WTC11 (cell line): ENCODE data around the gene TMC3.

Source experiments
- ATF1 ChIP-seq: sonication (generic); formaldehyde crosslinking; IDR thresholded peaks from 2 replicates; pipeline ENCODE4 v1.8.1; 2023; ENCODE audit warnings: mild to moderate bottlenecking, moderate library complexity, missing genetic modification reagents
- ATF6 ChIP-seq: sonication (generic); formaldehyde crosslinking; IDR thresholded peaks from 2 replicates; pipeline ENCODE4 v1.8.1; 2023; ENCODE audit warnings: mild to moderate bottlenecking, missing genetic modification reagents
- CBFB ChIP-seq: sonication (generic); formaldehyde crosslinking; IDR thresholded peaks from 2 replicates; pipeline ENCODE4 v1.8.1; 2022; ENCODE audit warnings: mild to moderate bottlenecking, low read depth, missing genetic modification reagents
- CTCF ChIP-seq: fragments of 200-600 bp; IDR thresholded peaks from 2 replicates; pipeline ENCODE4 v1.8.0; 2022; ENCODE audit warnings: antibody characterized with exemption
- JUN ChIP-seq: sonication (generic); formaldehyde crosslinking; IDR thresholded peaks from 2 replicates; pipeline ENCODE4 v1.8.0; 2023; ENCODE audit warnings: mild to moderate bottlenecking, missing genetic modification reagents
- MLX ChIP-seq: sonication (generic); formaldehyde crosslinking; IDR thresholded peaks from 2 replicates; pipeline ENCODE4 v1.8.1; 2023; ENCODE audit warnings: mild to moderate bottlenecking, missing genetic modification reagents, moderate library complexity
- PREB ChIP-seq: sonication (generic); formaldehyde crosslinking; IDR thresholded peaks from 2 replicates; pipeline ENCODE4 v1.8.1; 2022; ENCODE audit warnings: mild to moderate bottlenecking, missing genetic modification reagents, moderate library complexity, borderline replicate concordance
- PRRX2 ChIP-seq: fragments of 250-450 bp; sonication (Bioruptor Pico); IDR thresholded peaks from 2 replicates; pipeline ENCODE4 v1.8.0; 2021; ENCODE audit warnings: mild to moderate bottlenecking
- ZNF263 ChIP-seq: sonication (generic); formaldehyde crosslinking; IDR thresholded peaks from 2 replicates; pipeline ENCODE4 v1.8.1; 2022; ENCODE audit warnings: low read depth, mild to moderate bottlenecking, moderate library complexity, missing genetic modification reagents
- TF ChIP-seq, protein P1 (sequence below): sonication (generic); formaldehyde crosslinking; IDR thresholded peaks from 2 replicates; pipeline ENCODE4 v1.8.1; 2023; ENCODE audit warnings: mild to moderate bottlenecking, missing genetic modification reagents, borderline replicate concordance
- TF ChIP-seq, protein P2 (sequence below): sonication (generic); formaldehyde crosslinking; conservative IDR thresholded peaks from 2 replicates; pipeline ENCODE4 v1.8.1; 2022; ENCODE audit warnings: mild to moderate bottlenecking, missing genetic modification reagents
- TF ChIP-seq, protein P3 (sequence below): sonication (generic); formaldehyde crosslinking; IDR thresholded peaks from 2 replicates; pipeline ENCODE4 v1.8.1; 2023; ENCODE audit warnings: mild to moderate bottlenecking, moderate library complexity, missing genetic modification reagents
- TF ChIP-seq, protein P4 (sequence below): sonication (generic); formaldehyde crosslinking; IDR thresholded peaks from 2 replicates; pipeline ENCODE4 v1.8.1; 2022; ENCODE audit warnings: mild to moderate bottlenecking, moderate library complexity, missing genetic modification reagents

- no peak for TF ChIP-seq CBFB (CRISPR knock-in tag)
- TF ChIP-seq, protein P1, sequence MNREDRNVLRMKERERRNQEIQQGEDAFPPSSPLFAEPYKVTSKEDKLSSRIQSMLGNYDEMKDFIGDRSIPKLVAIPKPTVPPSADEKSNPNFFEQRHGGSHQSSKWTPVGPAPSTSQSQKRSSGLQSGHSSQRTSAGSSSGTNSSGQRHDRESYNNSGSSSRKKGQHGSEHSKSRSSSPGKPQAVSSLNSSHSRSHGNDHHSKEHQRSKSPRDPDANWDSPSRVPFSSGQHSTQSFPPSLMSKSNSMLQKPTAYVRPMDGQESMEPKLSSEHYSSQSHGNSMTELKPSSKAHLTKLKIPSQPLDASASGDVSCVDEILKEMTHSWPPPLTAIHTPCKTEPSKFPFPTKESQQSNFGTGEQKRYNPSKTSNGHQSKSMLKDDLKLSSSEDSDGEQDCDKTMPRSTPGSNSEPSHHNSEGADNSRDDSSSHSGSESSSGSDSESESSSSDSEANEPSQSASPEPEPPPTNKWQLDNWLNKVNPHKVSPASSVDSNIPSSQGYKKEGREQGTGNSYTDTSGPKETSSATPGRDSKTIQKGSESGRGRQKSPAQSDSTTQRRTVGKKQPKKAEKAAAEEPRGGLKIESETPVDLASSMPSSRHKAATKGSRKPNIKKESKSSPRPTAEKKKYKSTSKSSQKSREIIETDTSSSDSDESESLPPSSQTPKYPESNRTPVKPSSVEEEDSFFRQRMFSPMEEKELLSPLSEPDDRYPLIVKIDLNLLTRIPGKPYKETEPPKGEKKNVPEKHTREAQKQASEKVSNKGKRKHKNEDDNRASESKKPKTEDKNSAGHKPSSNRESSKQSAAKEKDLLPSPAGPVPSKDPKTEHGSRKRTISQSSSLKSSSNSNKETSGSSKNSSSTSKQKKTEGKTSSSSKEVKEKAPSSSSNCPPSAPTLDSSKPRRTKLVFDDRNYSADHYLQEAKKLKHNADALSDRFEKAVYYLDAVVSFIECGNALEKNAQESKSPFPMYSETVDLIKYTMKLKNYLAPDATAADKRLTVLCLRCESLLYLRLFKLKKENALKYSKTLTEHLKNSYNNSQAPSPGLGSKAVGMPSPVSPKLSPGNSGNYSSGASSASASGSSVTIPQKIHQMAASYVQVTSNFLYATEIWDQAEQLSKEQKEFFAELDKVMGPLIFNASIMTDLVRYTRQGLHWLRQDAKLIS (CRISPR knock-in tag): no peak
- TF ChIP-seq CTCF: no peak
- TF ChIP-seq JUN (CRISPR knock-in tag): no peak
- TF ChIP-seq ATF6 (CRISPR knock-in tag): no peak
- TF ChIP-seq, protein P2, sequence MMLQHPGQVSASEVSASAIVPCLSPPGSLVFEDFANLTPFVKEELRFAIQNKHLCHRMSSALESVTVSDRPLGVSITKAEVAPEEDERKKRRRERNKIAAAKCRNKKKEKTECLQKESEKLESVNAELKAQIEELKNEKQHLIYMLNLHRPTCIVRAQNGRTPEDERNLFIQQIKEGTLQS: no peak
- no peak for TF ChIP-seq ZNF263 (CRISPR knock-in tag)
- no peak for TF ChIP-seq PRRX2 (CRISPR knock-in tag)
- TF ChIP-seq MLX: no peak
- TF ChIP-seq PREB (CRISPR knock-in tag): no peak
- TF ChIP-seq, protein P3, sequence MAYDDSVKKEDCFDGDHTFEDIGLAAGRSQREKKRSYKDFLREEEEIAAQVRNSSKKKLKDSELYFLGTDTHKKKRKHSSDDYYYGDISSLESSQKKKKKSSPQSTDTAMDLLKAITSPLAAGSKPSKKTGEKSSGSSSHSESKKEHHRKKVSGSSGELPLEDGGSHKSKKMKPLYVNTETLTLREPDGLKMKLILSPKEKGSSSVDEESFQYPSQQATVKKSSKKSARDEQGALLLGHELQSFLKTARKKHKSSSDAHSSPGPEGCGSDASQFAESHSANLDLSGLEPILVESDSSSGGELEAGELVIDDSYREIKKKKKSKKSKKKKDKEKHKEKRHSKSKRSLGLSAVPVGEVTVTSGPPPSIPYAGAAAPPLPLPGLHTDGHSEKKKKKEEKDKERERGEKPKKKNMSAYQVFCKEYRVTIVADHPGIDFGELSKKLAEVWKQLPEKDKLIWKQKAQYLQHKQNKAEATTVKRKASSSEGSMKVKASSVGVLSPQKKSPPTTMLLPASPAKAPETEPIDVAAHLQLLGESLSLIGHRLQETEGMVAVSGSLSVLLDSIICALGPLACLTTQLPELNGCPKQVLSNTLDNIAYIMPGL (CRISPR knock-in tag): no peak
- TF ChIP-seq, protein P4, sequence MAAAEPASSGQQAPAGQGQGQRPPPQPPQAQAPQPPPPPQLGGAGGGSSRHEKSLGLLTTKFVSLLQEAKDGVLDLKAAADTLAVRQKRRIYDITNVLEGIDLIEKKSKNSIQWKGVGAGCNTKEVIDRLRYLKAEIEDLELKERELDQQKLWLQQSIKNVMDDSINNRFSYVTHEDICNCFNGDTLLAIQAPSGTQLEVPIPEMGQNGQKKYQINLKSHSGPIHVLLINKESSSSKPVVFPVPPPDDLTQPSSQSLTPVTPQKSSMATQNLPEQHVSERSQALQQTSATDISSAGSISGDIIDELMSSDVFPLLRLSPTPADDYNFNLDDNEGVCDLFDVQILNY (CRISPR knock-in tag): no peak
- TF ChIP-seq ATF1 (CRISPR knock-in tag): no peak
These were observed 33.7 kb upstream of the TMC3 start for GRCh38 chr15:81407718-81408117.
